DMS153 treated with DMSO at 0.1 percent for 48 hours (cell line): ENCODE results near the gene METTL9.

ENCODE experiments used
- DNase-seq: peaks from one replicate; lab custom pipeline; 2025; ENCODE audit not compliant: unreplicated experiment; lab: John Stamatoyannopoulos, UW

The METTL9 gene

GRCh38 chr16:21703589-21704174 lies 104.3 kb downstream of the METTL9 start:
- DNase-seq = no peak

- no peak for DNase-seq
Measured at GRCh38 chr16:21704266-21704665, 104.9 kb downstream of the METTL9 start.

GRCh38 chr16:21704733-21705132 lies 105.4 kb downstream of the METTL9 start:
- no peak for DNase-seq
